TTC549 (cell line): ENCODE results near the gene FBLN1.
"Not testable (repeated sequence)": the region's sequence is repeated elsewhere in the genome, so short reads cannot be mapped to it uniquely, and the experiment has no call there.

Source experiments
- FAIRE-seq: peaks from 2 replicates; lab custom pipeline; 2012; peaks lifted over from hg19 to GRCh38; lab: Jason Lieb, UNC

Gene FBLN1

DNA sequence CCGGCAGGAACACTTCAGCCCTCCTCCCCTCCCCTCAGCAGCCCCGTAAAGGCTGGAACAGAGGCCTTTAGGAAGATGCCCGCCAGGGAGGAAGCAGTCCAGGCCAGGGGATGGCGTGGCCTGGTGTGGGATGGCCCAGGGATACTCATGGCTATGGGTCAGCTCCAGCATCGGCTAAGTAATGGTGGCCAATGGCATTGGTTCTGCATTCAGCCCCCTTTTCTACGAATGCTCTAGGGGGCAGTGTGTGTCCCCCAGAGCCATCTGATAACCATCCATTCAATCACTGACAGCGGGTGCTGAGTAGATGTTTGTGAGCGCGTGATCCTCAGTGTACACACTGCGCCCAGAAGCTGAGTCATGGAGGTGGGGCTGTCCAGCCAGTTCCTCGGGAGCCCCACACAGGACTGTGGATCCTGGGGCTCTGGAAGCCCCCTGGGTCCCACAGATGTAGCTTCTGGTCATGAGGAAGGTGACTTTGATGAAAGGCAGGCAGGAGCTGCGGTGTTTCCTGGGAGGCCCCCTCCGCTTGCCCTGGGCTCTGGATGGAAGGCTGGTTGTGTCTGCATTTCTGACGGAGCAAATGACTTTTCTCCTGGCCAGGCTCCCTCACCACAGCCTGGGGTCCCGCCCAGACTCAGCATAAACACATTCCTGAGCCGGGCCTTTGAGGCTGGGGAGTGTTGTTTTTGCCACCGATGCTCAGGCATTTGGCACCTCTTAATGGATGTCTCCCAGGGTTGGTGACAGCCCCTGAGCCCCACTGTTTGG is 46.5 kb downstream of the FBLN1 start:
- FAIRE-seq = no peak

DNA sequence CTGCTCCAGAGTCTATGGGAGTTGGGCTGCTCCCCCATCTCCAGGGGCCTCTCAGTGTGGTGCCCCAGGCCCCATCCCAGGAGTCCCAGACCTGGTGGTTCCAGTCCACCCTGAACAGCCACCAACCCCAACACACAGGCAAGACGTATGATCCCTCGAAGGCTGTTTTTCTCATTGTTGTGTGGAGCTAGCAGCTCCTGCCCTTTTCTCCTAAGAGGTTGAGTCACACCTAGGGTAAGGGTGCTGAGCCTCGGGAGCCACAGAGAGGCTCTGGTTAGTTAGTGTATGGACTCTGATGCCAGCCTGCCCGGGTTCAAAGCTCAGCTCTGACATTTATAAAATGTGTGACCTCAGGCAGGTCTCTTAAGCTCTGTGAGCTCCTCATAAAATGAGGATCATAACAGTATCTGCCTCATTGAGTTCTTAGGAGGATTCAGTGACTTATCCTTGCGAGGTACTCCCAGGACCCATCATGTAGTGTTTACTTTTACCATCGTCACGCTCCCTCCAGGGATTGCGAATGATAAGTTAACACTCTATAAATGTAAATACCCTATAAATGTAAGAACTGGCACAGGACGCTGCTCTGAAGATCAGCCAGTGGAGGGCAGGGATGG is 47.2 kb downstream of the FBLN1 start:
- FAIRE-seq = no peak

DNA sequence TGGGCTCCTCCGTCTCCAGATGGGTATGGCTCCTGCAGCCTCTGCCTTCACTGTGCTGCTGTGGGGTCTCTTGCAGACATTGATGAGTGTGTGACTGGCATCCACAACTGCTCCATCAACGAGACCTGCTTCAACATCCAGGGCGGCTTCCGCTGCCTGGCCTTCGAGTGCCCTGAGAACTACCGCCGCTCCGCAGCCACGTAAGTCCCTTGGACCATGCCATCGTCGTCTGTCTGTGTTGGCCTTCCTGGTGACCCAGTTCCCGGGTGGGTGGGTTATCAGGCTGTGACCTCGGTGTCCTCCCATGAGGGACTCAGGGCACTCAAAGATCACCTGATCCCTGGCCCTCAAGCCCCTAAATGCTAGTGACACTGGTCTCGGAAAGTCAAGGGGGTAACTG is 47.7 kb downstream of the FBLN1 start:
- FAIRE-seq = no peak

DNA sequence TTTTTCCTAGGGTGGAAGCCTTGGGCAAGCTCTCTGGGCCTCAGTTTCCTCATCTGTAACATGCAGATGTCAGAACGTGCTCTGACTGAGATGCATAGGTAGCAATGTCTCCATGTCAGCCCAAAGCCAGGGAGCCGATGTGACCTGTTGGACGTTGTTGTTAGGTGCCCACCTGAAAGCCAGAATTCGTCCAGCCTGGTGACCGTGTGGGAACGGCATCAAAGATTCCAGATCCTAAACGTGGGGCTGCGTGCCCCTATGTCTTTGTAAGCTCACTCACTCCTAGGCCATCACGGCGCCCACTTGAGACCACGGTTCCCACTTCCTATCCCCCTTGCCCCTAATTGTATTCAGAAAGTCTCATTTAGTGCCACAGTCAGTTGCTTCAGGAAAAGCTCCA is 48.2 kb downstream of the FBLN1 start:
- FAIRE-seq = no peak

DNA sequence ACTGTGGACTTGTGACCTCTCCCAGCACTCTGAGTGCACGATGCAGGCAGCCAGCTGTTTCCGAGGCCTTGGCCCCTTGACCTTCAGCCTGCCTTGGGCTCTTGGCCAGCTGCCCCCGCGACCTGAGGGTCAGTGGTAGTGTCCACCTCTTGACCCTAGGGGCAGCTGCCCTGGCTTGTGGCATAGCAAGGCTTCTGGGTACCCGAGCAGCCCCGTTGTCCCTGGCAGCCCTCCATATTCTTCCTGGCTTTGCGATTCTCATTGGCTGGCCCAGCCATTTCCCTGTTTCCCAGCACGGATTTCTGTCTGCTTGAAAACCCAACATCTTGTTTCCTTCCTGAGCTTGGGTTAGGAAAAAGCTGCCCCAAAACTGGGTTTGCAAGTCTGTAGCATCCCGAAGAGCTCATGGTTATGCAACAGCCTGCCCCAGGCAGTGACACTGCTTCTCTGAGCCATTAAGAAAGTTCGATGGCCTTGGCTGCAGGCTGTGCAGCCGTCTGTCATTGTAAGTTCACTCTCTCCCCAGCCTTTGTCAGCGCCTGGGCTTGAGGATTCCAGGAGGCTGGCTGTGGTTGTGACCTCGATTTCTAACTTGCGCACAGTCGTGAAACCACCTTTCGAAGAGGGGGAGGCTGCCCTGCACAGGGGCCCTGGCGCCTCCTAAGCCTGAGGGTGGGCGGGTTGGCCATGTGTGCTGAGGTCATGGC is 48.8 kb downstream of the FBLN1 start:
- FAIRE-seq = no peak

DNA sequence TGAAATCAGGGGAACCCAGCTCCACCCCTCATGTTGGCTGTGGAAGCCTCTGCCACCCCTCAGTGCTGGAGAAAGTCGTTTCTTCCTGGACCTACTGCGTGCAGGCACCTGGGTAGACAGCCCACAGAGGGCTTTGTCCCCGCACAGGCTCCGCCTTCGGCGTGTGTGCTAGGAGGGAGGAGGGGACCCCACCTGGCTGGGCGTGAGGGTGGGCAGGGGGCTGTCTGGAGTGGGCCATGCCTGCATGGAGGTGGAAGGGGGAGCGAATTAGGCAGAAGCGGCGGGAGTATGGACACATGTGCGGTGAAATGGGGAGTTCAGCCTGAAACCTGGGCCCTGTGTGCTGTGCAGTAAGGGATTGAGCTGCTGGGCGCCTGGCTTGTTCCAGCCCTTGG is 49.3 kb downstream of the FBLN1 start:
- no peak for FAIRE-seq

DNA sequence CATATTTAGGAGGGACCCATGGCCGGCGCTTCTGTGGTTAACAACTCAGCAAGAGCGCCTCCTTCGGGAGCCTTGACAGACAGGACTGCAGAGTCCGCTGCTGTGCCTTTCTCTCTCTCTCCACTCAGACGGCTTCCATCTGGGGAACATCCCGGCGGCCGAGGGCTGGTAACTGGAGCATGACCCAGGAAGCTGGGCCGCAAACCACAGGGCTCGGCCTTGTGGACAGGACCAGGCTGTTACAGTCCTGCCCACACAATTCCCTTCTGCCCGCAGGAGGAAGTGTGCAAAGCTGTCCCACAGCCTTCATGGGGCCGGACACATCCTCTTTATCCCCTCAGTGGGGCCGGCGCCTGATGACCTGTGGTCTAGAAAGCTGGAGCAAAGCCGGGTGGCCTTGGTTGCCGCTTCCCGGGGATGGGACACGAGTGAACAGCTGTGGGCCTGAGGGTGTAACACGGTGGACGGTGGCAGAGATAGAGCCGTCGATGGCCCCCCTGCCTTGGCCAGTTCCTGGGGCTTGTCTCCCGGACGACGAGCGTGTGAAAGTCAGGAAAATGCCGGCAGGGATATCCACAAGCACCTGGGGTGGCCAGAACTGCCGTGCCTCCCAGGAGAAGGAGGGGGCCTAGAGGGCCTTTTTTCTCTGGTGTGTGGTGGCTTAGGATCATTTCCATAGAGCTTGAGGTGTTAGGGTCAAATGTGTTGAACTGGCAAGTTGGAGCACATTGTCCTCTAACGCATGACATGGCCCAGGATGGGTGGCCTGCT is 50.1 kb downstream of the FBLN1 start:
- no peak for FAIRE-seq

DNA sequence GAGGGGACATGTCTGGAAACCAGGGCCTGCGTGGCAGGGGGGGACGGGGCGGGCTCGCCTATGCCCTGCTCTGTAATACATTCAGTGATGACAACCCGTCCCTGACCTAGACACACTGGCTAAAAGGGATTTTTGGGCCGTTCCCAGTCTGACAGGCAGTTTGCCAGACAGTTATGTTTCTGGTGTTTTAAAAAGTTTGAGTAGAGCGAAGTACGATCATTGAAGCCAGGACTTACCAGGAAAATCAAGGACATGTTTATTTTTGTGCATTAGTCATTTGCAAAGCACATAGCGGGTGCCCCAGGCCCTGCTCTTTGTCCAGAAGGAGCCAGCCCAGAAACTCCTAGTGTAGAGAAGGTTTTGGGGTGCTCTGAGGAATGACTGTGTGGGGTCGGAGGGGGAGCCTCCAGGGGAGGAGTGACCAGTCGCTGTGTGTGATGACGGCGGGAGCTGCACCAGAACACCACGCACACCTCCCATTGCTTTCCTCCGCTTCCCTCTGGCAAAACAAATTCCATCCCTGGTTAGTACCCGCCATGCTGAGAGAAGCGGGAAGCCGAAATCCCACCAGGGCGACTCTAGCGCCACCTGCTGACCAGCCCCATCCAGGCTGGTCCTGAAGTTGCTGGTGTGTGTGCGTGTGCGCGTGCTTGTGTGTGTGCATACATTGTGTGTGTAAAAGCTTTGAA is 50.8 kb downstream of the FBLN1 start:
- FAIRE-seq = no peak

DNA sequence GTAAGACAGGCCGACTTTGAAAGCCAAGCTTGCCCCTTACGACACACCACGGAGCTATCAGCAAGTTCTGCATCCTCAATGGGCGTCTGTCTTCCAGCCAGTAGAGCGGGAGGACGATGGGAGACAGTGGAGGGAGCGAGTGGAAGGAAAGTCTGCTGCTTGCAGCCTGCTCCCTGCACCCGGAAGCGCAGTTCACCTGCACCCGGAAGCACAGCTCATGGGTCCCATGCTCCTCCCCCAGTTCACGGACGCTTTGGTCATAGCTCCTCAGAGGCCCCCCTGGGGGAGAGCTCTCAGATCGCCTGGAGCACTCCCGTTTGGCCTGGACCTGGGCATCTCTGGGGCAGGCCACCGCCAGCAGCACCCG is 51.3 kb downstream of the FBLN1 start:
- FAIRE-seq = no peak

DNA sequence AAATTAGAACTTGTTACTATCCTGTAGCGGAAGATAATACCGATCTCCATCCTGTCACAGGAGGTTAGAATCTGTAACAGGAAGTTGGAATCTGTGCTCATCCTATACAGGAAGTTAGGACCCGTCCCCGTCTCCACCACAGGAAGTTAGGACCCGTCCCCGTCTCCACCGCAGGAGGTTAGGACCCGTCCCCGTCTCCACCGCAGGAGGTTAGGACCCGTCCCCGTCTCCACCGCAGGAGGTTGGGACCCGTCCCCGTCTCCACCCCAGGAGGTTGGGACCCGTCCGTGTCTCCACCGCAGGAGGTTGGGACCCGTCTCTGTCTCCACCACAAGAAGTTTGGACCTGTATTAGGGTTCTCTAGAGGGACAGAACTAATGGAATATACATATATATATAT is 52.2 kb downstream of the FBLN1 start:
- no peak for FAIRE-seq

DNA sequence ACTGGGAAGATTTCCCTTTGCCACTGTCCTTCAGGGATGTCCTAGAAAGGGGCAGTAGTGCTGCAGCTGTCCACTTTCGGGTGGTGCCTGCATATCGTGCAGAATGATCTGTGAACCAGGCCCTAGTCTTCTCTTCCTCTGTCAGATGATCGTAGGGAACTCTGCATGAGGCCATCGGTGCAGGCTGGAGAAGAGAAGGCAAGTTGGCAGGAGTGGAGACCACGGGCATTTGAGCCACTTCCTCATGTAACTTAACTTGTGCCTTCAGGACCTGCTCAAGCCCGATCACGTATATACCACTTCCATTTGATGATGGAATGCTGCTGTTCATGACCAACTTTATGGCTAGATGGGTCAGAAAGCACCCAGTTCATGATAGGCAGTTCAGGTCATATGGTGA is 55.2 kb downstream of the FBLN1 start:
- not testable (repeated sequence) for FAIRE-seq

DNA sequence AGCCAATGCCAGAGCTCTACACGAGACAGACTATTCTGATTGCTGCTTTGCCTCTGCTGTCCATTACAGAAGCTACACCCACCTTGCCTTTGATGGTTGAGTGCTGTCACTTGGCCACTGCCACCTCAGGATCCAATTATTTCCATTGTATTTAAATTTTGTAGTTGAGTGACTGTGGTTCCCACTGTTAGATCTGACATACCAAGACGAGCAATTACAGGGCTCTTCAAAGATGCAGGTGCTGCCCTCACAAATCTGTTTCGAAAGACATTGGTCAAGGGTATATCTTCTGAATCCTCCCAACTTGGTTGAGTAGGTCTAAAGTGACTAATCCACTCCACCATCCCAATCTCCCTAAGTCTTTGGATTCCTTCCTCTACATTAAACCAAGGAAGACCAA is 57.4 kb downstream of the FBLN1 start:
- not testable (repeated sequence) for FAIRE-seq

DNA sequence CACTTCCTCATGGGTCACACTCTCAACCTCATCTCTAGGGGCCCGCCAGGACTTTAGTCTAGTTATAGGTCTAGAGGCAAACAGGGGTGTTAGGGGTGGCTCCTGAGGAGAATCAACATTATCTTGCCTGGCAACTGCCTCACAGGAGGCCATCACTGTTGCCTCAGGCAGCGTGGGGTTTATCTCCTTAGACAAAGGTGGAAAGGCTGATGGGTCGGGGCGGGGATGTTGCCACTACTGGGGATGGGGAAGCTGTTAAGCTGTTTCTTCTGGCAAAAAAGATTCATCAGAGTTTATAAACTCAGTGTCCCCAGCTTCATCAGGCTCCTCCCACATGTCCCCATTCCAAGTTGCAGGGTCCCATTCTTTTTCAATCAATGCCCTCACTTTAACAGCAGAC is 58.1 kb downstream of the FBLN1 start:
- not testable (repeated sequence) for FAIRE-seq

DNA sequence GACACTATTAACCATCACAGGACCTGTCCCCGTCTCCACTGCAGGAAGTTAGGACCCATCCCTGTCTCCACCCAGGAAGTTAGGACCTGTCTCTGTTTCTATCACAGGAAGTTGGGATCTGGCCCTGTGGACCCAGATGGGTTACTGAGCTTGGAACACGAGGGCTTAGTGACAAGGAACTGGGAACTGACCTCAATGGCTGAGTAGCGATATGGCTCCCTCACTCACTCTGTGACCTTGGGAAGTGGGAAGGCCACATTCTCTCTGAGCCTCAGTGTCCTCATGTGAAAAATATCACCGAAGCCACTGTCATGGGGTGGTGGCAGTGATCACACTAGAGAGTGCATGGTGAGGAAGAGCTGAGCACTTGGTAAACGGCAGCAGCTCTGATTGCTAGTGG is 59.4 kb downstream of the FBLN1 start:
- FAIRE-seq = no peak

DNA sequence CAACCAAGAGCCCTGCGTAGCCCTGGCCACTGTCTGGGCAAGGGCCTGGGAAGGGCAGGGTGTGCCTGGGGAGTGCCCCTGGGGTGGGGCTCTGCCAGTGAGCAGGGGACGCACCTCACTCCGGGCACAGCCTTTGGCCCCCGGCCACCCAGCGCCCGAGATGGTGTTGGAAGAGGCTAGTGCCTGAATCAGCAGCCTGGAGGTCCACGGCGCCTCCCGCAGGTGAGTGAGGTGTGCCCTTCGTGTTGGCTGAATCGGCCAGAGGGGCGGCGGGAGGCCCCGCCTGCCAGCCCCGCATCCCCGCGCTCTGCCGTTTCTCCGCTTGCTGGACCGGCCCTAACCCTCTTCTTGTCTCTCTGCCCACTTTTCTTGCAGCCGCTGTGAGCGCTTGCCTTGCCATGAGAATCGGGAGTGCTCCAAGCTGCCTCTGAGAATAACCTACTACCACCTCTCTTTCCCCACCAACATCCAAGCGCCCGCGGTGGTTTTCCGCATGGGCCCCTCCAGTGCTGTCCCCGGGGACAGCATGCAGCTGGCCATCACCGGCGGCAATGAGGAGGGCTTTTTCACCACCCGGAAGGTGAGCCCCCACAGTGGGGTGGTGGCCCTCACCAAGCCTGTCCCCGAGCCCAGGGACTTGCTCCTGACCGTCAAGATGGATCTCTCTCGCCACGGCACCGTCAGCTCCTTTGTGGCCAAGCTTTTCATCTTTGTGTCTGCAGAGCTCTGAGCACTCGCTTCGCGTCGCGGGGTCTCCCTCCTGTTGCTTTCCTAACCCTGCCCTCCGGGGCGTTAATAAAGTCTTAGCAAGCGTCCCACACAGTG is 60.1 kb downstream of the FBLN1 start:
- FAIRE-seq = no peak

DNA sequence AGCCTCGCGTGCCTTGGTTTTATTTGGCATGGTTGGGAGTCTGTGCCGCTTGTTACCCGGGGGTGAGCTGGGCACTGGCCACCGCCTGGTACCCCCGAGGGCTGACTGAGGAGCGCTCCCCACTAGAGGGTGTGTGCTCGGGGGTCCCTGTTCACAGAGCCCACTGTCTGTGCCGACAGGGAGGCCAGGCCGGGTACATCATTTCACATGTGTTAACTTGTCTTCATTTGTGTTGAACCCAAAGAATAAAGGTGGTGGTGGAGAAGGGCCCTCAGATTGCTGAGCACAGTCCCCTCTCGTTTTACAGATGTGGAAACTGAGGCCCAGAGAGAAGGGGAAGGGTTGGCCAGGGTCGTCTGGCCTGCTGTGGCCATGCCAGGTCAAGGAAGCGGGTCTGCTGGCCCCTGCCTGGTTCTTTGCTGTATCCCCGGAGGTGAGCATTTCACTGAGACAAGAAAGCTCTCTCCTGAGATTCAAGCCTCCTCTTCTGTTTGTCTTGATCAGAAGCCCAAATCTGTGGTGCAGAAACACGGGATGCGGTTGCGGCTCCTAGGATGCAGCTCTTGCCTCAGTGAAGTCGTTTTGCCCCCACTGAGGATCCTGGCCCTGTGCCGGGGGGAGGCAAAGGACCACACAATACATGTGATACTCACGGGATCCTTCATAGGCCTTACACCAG is 60.8 kb downstream of the FBLN1 start:
- no peak for FAIRE-seq

DNA sequence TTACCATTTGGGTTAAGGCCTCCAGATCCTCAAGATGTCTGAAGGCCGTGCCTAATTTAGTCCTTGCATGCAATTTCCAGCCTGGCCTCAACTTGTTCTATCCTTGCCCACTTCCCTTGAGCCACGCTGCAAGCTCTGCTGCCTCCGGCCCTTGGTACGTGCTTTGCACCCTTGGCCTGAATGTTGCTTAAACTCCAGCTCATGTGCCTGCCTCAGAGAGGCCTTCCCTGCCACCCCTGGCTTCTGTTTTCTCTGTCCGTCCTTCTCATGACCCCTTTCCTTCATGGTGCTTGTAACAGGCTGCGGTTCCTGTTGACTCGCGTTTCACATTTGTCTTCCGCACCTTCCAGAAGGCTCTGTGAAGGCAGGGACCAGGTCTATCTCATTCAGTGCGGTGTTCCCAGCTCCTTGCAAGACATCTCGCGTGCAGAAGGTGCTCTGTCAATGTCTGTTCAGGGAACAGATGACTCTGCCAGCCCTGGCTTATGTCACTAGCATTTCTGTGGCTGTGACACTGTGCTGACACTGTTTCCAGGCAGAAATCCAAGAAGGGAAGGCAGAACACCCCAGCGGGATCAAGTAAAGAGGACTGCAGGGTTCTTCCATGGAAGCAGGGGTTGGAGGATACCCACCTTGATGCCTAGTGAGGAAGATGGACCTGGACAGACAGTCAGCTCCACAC is 61.8 kb downstream of the FBLN1 start:
- no peak for FAIRE-seq

DNA sequence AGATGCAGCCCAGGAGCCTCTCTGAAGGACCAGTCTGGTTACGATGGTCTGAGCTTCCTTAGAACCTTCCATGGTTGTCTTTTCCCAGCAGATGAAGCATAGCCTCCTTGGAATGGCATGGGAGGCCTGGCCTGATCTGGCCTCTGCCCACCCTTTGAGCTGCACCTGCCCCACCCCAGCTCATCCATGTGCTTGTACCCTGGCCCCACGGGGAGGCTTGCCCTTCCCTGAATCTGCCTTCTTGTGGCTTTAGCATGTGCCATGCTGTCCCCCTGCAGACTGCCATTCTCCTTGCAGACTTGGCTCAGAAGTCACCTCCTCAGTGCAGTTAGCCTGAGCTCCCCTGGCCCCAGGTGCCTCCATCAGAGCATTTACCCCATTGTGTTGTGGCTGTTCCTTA is 62.5 kb downstream of the FBLN1 start:
- FAIRE-seq = no peak

DNA sequence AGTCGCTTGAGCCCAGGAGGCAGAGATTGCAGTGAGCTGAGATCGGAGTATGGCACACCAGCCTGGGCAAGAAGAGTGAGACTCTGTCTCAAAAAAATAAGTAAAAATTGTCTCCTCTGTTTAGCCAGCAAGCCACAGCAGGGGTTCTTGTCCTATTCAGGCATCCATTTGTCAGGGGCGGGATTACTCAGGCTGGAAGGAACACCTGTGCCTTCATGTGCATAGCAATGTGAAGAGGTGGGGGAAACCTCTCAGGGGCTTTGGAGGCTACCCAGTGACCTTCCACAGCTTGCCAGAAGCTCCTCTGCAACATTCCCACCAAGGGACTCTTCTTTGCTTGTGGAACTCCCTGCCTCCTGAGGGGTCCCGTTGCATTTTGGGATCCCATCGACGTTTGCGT is 63.3 kb downstream of the FBLN1 start:
- FAIRE-seq = no peak

DNA sequence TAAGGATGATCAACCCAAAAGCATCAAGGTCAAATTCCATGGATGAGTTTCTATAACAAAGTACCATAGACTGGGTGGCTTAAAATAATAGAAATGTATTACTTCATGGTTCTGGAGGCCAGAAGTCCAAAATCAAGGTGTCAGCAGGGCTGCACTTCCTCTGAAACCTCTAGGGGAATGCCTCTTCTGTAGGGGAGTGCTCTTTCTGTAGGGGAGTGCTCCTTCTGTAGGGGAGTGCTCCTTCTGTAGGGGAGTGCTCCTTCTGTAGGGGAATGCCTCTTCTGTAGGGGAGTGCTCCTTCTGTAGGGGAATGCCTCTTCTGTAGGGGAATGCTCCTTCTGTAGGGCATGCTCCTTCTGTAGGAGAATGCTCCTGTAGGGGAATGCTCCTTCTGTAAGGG is 65.5 kb downstream of the FBLN1 start:
- FAIRE-seq = no peak
